SW480 (cell line): Measurements from ENCODE around the gene AKAP13.
"Not testable (repeated sequence)": the region's sequence is repeated elsewhere in the genome, so short reads cannot be mapped to it uniquely, and the experiment has no call there.

Experiments used
- DNase-seq: peaks from one replicate; pipeline ENCODE4 v3.0.0-alpha.2; 2016; ENCODE audit warnings: low spot score

Gene AKAP13

DNA sequence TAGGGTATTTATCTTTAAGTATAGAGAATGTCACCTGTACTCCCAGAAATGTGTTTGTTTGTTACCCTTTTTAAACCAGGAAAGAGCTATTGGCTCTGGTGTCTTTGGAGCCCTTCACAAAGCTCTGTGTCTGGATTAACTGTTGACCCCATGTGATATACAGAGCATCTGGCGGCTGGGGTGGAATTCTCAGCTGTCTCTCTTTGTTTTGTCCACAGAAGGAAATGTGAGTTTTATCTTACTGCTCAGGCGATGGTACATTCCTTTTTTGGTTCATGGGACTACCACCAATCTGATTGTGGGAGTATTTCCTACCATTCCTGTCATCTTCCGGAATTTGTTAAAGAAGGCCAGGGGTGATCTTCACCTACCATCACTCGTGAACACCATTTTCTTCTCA is 120.3 kb downstream of the AKAP13 start:
- DNase-seq, result no peak

DNA sequence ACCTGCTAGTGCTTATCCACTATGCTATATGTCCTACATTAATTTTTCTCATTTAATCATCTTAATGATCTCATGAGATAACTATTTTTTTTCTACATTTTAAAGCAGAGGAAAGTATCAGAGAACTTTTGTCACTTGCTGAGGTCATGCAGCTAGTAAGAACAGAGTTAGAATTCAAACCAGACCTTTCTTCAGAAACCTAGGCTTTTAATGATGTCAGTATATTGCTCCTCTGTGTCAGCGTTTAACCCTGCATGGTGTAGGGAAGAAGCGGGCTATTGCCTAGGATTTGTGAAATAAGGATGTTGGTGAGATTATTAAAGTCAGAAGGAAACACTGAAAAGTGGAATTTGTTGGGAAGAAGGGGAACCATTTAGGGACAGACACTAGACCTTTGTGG is 121.2 kb downstream of the AKAP13 start:
- DNase-seq, result no peak

DNA sequence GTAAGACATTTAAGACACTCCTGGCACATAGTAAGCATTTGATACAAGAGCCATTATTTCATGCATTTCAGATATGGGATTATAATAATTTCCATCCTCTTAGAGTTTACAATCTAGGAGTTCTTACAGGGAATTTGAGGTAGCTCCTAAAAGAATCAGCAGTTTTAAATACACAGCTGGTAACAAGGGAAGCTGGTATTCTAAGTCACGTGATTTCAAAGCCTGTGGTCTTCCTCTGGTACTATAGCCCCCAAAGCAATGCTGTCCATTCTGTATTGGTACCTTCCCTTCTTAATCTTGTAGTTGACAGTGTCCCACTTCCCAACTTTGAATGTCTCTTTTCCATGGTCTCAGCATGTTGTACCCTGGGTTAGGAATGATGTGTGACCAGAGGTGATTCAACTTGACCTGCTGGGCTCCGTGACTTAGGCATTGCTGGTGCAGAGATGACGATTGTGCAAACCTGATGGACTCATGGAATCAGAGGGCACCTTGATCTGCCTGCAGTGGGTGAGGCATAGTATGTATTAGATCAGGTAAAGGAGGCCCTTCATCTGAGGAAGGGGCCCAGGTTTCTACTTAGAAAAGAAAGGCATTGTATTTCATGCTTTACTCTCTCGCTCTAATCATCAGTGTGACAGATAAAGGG is 122.9 kb downstream of the AKAP13 start:
- DNase-seq, result no peak

DNA sequence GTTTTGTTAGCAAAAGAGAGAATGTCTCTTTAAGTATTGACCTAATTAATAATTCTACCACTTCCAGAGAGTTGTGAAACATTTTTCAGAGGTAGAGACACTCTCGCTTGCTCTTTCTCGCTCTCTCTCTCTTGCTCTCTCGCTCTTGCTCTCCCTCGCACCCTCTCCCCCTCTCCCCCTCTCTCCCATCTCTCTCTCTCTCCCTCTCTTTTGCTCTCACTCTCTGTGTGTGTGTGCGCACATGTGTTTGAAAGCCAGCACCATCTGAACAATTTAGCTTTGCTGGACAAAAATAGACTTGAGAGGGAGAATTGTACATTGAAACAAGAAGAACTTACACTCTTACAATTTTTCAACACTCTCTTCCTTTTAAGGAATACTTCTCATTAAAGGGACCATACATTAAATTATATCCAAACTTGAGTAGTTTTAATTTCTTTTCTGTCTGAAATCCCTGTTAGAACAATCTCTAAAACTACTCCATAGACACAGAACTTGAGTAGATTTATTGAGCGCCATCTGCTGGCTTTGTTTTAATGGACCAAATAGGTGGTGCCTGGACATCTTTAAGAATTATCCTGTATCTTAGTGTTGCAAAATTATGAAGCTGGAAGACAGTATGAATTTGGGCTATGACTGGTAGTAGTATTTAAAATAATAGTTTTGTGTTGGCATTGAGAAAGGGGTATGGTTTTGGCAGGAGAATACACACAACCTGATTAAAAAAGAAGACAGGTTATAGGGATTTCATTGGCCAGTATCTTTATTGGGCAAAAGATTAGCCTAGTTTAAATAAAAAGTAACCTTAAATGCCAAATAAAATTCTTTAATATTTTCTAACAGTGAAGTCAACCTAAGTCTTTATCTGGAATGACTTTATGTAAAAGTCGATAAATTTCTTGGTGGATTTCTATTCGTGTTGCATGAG is 124.6 kb downstream of the AKAP13 start:
- DNase-seq, result peak; percentile 42

DNA sequence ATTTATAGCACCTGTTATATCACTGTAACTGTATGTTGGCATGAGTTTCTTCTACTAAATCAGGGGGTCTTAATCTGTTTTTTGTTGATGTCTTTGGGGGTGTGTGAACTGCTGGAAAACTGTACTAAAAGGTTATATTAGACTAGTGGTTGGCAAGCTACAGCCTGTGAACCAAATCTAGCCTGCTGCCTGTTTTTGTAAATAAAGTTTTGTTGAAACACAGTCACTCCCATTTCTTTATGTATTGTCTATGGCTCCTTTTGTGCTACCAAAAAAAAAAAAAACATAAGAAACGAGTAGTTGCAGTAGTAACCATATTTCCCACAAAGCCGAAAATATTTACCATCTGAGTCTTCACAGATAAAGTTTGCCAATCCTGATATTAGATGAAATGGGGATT is 126.7 kb downstream of the AKAP13 start:
- DNase-seq, result no peak

DNA sequence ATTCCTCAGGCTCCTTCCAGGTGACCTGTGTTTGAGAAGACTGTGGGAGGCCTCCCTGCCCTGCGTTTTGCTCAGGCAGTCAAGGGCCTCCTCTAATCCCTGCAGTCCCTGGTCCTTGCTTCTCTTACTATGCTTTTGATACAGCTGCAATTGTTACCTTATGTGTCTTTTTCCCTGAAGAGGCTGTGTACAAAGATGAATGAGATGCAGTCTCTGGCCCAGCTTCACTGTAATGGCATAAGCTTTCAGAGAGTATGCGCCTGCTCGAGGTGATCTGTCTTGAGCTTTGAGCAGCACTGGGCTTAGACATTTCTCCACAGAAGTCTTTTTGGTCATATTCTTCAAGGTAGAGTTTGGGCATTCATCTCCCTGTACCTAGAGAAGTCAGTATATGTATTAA is 129.6 kb downstream of the AKAP13 start:
- no peak for DNase-seq

DNA sequence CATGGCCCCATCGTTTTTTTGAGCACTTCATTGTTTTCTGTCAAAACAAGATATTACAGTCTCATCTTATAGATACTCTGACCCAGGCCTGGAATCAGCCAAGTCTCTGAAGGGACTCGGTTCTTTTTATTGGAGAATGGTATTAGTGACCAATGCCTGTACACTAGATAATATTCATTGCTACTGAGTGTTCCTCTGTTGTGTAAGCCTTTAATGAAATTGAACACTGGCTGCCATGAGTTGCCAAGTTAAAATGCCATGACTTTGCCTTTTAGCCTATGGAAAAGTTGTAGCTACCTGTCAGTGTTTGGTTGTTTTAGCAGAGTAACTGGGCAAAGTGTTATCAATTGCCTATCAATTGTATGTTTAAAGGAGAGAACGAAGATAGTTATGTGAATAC is 134.0 kb downstream of the AKAP13 start:
- no peak for DNase-seq

DNA sequence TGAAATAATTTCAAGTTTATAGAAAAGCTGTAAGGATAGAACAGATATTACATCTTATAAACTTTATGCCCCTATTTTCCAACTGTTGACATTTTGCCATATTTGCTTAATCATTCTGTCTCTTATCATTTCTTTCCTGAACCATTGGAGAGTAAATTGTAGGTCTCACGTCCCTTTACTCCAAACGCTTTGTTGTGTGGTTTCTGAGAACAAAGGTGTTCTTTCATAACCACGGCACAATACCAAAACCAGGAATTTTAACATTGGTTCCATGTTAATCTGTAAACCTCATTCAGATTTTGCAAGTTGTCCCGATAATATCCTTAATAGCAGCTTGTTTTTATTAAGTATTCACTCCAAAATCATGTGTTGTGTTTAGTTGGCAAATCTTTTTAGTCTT is 134.8 kb downstream of the AKAP13 start:
- DNase-seq, result no peak

DNA sequence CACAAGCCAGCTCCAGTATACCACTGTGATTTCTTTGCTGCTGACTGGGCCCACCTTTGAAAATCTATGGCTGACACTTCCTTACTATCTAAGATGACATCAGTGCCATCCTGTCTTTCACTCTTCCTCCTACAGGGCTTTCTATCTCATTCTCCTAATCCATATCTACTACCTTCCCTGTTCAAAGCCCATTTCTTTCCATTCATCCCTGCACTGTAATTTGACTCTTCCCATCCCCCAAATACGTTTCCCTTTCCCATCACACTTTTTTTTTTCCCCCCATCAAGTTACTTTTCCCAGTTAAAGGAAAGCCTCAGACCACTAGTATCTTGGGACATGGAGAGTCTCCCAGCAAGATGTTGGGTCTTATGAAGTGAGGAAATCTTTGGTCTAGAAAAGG is 136.7 kb downstream of the AKAP13 start:
- DNase-seq, result no peak

DNA sequence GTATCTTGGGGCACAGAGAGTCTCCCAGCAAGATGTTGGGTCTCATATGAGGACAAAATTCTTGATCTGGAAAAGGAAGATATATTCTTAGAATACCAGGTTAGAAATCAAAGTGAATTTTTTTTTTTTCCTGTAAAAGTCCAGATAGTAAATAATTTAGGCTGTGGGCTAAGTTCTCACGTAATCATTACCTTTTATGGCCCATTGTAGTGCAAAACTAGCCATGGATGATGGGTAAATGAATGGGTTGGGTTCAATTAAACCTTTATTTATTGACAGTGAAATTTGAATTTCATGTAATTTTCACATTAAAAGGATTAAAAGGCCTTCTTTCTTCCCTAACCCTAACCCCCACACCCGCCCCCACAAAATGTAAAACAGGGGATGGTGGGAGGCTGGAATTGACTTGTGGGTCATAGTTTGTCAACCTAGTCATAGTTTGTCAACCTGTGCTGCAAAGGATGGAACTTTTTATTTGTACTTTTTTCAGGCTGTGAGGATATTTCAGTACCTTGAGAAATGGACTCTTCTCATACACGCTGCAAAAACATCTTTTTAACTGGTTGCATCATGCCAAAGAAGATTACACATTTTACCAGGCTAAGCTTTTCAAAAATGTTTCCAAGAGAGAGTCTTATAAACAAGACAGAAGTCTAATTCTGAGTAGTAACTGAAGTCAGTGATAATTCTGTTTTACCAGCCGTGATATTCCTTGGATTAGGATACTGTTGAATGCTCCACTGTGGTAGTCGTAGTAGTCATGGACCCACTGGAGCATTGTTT is 138.8 kb downstream of the AKAP13 start:
- no peak for DNase-seq

DNA sequence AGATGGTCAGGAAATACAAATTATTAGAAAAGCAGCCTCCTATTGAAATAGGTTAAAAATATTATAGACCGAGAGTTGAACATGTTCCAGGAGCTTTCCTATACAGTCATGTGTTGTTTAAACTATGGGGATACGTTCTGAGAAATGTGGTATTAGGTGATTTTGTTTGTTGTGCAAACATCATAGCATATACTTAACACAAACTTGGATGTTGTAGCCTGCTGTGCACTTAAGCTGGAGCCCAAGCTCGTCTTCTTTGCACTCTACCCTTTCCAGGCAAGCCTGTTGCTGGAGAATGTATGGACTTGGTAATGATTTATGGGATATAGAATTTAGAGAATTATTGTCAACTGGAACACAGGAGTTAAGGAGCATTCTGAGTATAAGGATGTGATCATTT is 140.2 kb downstream of the AKAP13 start:
- DNase-seq, result no peak

DNA sequence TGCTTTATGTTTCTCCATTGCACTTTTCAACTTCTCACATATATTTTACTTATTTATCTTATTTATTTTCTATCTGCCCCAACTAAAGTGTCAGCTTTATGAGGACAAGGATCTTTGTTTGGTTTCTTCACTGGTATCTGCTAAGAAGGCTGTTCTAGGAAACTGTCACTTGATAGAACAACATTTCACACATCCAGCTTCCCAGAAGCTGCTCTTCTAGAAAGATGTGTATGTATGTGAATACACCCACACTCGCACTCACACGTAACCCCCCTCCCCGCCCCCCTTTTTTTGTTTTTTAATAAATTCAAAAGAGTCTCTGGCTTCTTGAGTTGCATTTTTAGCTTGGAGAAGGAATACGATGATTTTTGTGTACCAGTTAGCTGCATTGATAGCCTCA is 143.1 kb downstream of the AKAP13 start:
- DNase-seq, result no peak

DNA sequence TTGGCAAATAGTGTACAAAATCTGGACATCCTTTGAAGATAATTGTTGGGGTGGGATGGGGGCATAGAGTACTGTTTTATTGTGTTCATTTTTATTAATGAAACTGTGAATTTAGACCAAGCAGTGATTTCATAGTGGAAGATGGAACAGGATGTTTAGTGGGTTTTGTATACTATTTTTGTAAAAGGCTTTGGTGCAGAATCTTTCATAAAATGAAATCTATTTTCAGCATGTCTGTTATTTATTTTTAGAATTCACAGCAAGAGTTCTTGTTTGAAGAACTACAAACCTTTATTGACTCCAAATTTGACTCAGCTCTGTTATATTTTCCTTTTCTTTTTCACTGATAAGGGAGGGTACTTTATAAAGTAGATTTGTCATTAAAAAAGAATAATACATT is 145.4 kb downstream of the AKAP13 start:
- no peak for DNase-seq

DNA sequence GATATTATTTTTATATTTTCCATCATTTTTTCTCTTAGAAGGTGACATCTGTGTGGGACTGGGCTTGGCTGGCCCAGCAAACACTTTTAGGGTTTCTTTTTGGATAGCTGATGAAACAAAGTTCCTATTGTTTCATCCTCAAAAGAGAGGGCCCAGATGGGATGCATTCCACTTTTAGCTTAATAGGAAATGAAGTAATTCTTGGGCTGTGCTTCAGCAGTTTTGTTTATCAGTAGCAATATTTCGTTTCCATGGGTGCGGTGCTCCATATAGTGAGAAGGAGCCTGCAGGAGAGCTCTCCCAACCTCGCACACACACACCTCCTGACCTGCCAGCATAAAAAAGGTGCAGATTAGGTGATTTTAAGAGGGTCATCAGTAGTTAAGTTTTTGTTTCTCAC is 147.5 kb downstream of the AKAP13 start:
- DNase-seq, result no peak

DNA sequence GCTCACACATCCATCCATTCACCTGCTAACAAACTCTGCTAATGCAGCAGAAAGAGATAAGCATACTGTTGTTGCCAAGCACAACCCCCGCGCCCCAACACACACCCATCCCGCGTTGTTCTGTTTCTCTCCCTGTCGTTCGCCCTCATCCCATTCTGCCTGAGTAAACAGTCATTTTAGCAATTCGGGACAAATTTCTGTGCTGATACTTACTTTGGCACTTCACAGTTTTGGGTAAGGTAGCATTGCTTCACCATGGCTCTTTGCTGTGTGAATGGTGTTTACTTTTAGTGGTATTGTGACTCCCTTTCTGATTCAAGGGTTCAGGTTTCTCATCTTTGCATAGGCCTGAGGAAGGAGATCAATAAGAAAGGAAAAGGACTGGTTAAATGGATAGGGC is 149.7 kb downstream of the AKAP13 start:
- DNase-seq, result no peak

DNA sequence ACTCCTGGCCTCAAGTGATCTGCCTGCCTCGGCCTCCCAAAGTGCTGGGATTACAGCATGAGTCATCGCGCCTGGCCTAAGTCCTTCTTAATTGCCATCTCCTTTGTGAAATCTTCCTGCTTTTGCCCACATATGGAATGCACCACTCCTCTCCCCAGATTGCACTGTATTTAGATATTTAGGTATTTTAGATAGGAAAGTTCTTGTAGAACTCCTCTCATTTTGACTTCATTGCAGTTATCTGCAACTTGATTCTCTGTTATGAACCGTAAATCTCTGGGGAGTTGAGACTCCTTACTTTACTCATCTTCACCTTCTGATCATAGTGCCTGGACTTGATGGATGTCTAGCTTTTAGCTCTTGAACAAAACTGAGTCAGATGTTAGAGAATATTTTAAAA is 150.7 kb downstream of the AKAP13 start:
- no peak for DNase-seq

DNA sequence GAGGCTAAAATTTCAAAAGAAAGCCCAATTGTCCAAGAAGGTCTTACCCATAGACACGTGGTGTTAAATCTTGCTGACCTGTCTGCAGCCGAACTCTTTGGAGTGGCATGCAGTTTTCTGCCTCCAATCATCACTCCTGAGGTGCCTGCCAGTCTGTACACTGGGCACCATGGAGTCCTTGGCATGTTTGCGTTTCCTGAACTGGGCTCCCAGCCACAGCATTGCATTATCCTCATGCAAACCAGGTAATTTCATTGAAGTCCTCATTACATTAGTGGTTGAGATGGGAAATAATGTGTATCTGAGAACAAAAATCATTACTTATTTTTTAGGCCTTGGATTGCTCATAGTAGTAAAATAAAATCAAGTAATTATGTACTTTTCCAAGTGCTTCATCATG is 152.3 kb downstream of the AKAP13 start:
- DNase-seq, result no peak

DNA sequence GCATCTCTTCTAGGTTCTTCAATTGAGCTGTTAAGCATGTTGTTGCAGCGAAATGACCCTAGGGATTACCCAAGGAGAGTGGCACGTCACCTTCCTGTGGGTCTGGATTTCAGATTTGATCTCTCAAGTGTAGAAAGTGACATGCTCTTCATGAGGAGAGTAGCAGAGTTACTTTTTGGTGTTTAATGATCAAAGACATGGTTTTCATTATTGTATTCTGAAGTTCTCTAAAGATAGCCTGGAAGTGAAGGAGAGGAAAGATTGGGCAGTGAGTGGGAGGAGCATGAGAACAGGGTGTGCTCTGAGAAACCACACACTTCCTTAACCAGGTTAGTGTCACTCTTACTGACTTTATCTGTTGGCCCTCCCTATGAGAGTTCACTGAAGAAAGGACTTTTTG is 153.6 kb downstream of the AKAP13 start:
- no peak for DNase-seq

DNA sequence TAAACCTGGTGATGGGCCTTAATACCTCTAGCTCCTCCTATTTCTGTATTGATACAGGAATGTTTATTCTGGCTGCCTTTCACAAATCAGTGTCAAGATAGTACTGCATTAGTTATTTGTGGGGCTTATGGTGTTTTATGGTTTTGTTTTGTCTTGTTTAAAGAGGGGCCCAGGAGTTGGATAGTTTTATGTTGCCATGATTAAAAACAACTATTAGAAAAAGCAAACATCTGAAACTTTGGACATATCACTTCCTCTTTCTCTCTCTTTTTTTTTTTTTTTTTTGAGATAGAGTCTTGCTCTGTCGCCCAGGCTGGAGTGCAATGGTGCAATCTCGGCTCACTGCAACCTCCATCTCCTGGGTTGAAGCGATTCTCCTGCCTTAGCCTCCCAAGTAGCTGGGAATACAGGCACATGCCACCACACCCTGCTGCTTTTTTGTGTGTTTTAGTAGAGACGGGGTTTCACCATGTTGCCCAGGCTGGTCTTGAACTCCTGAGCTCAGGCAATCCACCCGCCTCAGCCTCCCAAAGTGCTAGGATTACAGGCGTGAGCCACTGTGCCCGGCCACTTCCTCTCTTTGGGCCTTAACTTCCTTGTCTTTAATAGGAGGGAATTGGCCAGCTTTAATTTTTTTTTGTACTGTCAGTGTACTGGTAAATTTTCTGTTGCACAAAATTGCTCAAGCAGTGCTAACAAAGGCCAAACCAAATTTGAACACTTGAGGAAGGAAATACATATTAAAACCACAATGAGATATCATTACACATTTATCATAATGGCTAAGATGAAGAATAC is 155.3 kb downstream of the AKAP13 start:
- DNase-seq, result not testable (repeated sequence)

DNA sequence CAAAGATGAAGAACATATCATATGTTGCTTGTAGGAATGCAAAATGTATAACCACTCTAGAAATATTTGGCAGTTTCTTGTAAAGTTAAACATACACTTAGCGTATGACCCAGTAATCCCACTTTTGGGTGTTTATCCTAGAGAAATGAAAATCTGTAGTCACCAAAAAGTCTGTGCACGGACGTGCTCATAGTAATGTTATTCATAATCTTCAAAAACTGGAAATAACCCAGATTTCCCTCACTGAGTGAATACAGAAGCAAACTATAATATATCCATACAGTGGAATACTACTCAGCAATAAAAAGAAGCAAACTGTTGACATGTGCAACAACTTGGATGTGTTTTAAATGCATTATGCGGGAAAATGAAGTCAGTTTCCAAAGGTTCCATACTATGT is 155.9 kb downstream of the AKAP13 start:
- DNase-seq, result no peak

DNA sequence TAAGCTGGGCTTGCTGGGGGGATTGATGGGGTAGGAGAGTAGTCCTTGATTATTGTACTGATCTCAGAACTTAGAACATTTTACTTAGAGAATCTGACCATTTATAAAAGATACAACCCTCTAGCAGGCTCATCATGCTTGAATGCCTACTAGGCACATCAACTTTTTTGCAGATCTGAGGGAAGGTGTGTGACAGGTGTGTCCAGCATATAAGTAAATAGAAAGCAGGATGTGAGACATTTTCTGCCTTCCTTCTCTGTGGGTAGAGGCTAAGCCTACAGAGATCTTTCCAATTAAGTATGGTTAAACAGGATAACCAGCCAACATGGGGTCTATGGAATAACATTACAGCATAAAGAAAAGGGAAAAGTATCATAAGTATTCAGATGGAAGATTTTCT is 159.1 kb downstream of the AKAP13 start:
- no peak for DNase-seq
